A549 (cell line): ENCODE results near the gene SUPT3H. TPM values are rescaled to one million over a fixed set of nuclear protein-coding genes. Genes with fewer than 3 reads are reported as not detected.
A peak's percentile ranks its signal among the peaks of the same experiment; 100 is the strongest.

Experiments used
- ATOH8 ChIP-seq: fragments of 250-450 bp; sonication (Bioruptor Pico); IDR thresholded peaks from 2 replicates; pipeline ENCODE4 v1.5.0; 2020; ENCODE audit warnings: low read depth, mild to moderate bottlenecking, moderate library complexity
- CBX2 ChIP-seq: fragments of 200-600 bp; sonication (generic); IDR thresholded peaks from 2 replicates; pipeline ENCODE4 v1.6.1; 2016; ENCODE audit warnings: low read depth, mild to moderate bottlenecking, borderline replicate concordance
- CBX8 ChIP-seq: fragments of 200-600 bp; sonication (generic); IDR thresholded peaks from 2 replicates; pipeline ENCODE4 v1.6.1; 2016
- CHD4 ChIP-seq: fragments of 200-600 bp; sonication (generic); IDR thresholded peaks from 2 replicates; pipeline ENCODE4 v1.6.1; 2016; ENCODE audit warnings: antibody characterized with exemption, mild to moderate bottlenecking, borderline replicate concordance
- EHF ChIP-seq: fragments of 250-450 bp; sonication (Bioruptor Pico); IDR thresholded peaks from 2 replicates; pipeline ENCODE4 v1.5.0; 2020; ENCODE audit warnings: mild to moderate bottlenecking
- EP300 ChIP-seq, 2 experiments: fragments of >200 bp; sonication (Bioruptor Twin); formaldehyde crosslinking; IDR thresholded peaks; 2 replicates in 1 of 2; 3 replicates in 1 of 2; pipeline ENCODE4 v1.6.1; 2016 to 2017
- FOXS1 ChIP-seq: fragments of 250-450 bp; sonication (Bioruptor Pico); IDR thresholded peaks from 2 replicates; pipeline ENCODE4 v1.5.0; 2020; ENCODE audit warnings: mild to moderate bottlenecking, moderate library complexity
- GATA3 ChIP-seq: IDR thresholded peaks from 2 replicates; pipeline ENCODE4 v1.6.1; 2012; ENCODE audit warnings: borderline replicate concordance
- HDAC2 ChIP-seq: fragments of 200-600 bp; sonication (generic); IDR thresholded peaks from 2 replicates; pipeline ENCODE4 v1.6.1; 2016
- HEYL ChIP-seq: fragments of 250-450 bp; sonication (Bioruptor Pico); IDR thresholded peaks from 2 replicates; pipeline ENCODE4 v1.8.0; 2021; ENCODE audit warnings: mild to moderate bottlenecking, moderate library complexity
- HOXA7 ChIP-seq: fragments of 250-450 bp; sonication (Bioruptor Pico); IDR thresholded peaks from 2 replicates; pipeline ENCODE4 v1.5.0; 2020; ENCODE audit warnings: mild to moderate bottlenecking, moderate library complexity
- JUNB ChIP-seq: fragments of >200 bp; sonication (Bioruptor Twin); formaldehyde crosslinking; IDR thresholded peaks from 2 replicates; pipeline ENCODE4 v1.6.1; 2016
- MAFK ChIP-seq: fragments of 450-650 bp; IDR thresholded peaks from 2 replicates; pipeline ENCODE4 v1.6.1; 2014; ENCODE audit not compliant: partially characterized antibody
- MAX ChIP-seq: IDR thresholded peaks from 2 replicates; pipeline ENCODE4 v1.6.1; 2012
- MYC ChIP-seq: IDR thresholded peaks from 2 replicates; pipeline ENCODE4 v1.6.1; 2012; ENCODE audit warnings: mild to moderate bottlenecking, inconsistent platforms, low read length, improper control_type of control experiment, borderline replicate concordance
- NFE2L2 ChIP-seq: fragments of 150-350 bp; conservative IDR thresholded peaks from 2 replicates; pipeline ENCODE4 v1.6.1; 2014; ENCODE audit warnings: low read length
- NPAS2 ChIP-seq: fragments of 250-450 bp; sonication (Bioruptor Pico); IDR thresholded peaks from 2 replicates; pipeline ENCODE4 v1.8.0; 2022; ENCODE audit warnings: mild to moderate bottlenecking, moderate library complexity, borderline replicate concordance
- NR3C1 ChIP-seq: fragments of >200 bp; sonication (Bioruptor Twin); formaldehyde crosslinking; IDR thresholded peaks from 3 replicates; pipeline ENCODE4 v1.6.1; 2017
- PBX3 ChIP-seq: IDR thresholded peaks from 2 replicates; pipeline ENCODE4 v1.6.1; 2012
- POLR2A ChIP-seq: IDR thresholded peaks from 2 replicates; pipeline ENCODE4 v1.6.1; 2012; ENCODE audit warnings: mild to moderate bottlenecking, low read length
- POLR2AphosphoS2 ChIP-seq: conservative IDR thresholded peaks from 2 replicates; pipeline ENCODE4 v1.6.1; 2012; ENCODE audit warnings: low read length, improper control_type of control experiment, inconsistent platforms
- RAD21 ChIP-seq, 2 experiments: fragments of >200 bp in 1 of 2; sonication (Bioruptor Twin) in 1 of 2; formaldehyde crosslinking in 1 of 2; IDR thresholded peaks in 1 of 2; conservative IDR thresholded peaks in 1 of 2; 2 replicates in 1 of 2; 3 replicates in 1 of 2; pipeline ENCODE4 v1.6.1; 2012 to 2018; ENCODE audit warnings: inconsistent platforms in 1 of 2
- RARB ChIP-seq: fragments of 250-450 bp; sonication (Bioruptor Pico); IDR thresholded peaks from 2 replicates; pipeline ENCODE4 v1.8.0; 2021; ENCODE audit warnings: mild to moderate bottlenecking, moderate library complexity
- REST ChIP-seq: fragments of 200-600 bp; sonication (generic); IDR thresholded peaks from 2 replicates; pipeline ENCODE4 v1.6.1; 2016; ENCODE audit warnings: antibody characterized with exemption, mild to moderate bottlenecking, moderate library complexity
- SMC3 ChIP-seq: fragments of >200 bp; sonication (Bioruptor Twin); formaldehyde crosslinking; IDR thresholded peaks from 3 replicates; pipeline ENCODE4 v1.6.1; 2018; ENCODE audit warnings: inconsistent platforms
- USF2 ChIP-seq: fragments of 450-650 bp; IDR thresholded peaks from 2 replicates; pipeline ENCODE4 v1.6.1; 2014; ENCODE audit warnings: antibody characterized with exemption
- ZC3H11A ChIP-seq: fragments of 450-650 bp; IDR thresholded peaks from 2 replicates; pipeline ENCODE4 v1.6.1; 2014; ENCODE audit warnings: antibody characterized with exemption, mild to moderate bottlenecking
- ZNF302 ChIP-seq: fragments of 250-450 bp; sonication (Bioruptor Pico); IDR thresholded peaks from 2 replicates; pipeline ENCODE4 v1.9.0; 2021; ENCODE audit warnings: inconsistent platforms, mild to moderate bottlenecking, moderate library complexity
- ZSCAN20 ChIP-seq: fragments of 250-450 bp; sonication (Bioruptor Pico); IDR thresholded peaks from 2 replicates; pipeline ENCODE4 v1.8.0; 2022; ENCODE audit warnings: mild to moderate bottlenecking, moderate library complexity
- polyA plus RNA-seq, 4 experiments: library from polyadenylated mRNA; depleted of rRNA in 3 of 4; stranded (reverse); fragments of >200 nt; fragmentation: RNase III in 1 of 4; extraction: RNeasy Plus Mini Kit Qiagen cat#74134 plus additional on column Dnase treatment in 1 of 4; gene quantifications; 2 replicates in 3 of 4; 3 replicates in 1 of 4; pipeline ENCODE4 v1.2.3, GENCODE V29; 2011 to 2017

The SUPT3H gene
- polyA plus RNA-seq, 2 of the 4 experiments (the other 2 are of a cell fraction): 4.3 to 6.2 TPM

GRCh38 chr6:45377554-45378333 lies at the start of gene SUPT3H (continued):
- no peak for TF ChIP-seq REST
- no peak for TF ChIP-seq EP300 (IDR thresholded peaks at IDR 0.05)
- TF ChIP-seq NPAS2 (CRISPR knock-in tag): no peak
- TF ChIP-seq FOXS1 (CRISPR knock-in tag): no peak
- TF ChIP-seq ATOH8: no peak
- TF ChIP-seq MAFK: no peak
- TF ChIP-seq HEYL: no peak
- TF ChIP-seq HDAC2: no peak
- no peak for TF ChIP-seq CBX8
- peak; percentile 87; the same call in 1 of the 2 replicates for TF ChIP-seq MYC
- no peak for TF ChIP-seq HOXA7 (CRISPR knock-in tag)
- peak; percentile 96 for TF ChIP-seq MAX
- no peak for TF ChIP-seq RARB (CRISPR knock-in tag)
- TF ChIP-seq PBX3: no peak
- TF ChIP-seq NR3C1: no peak
- no peak for TF ChIP-seq CBX2
- TF ChIP-seq CHD4: no peak
- no peak for TF ChIP-seq USF2
- no peak for TF ChIP-seq POLR2AphosphoS2
- TF ChIP-seq POLR2A: peak; percentile 82
- no peak for TF ChIP-seq NFE2L2
- no peak for TF ChIP-seq GATA3
- no peak for TF ChIP-seq ZSCAN20 (CRISPR knock-in tag)
- TF ChIP-seq RAD21 (conservative IDR thresholded peaks at IDR 0.05 in 1 of 2, IDR thresholded peaks at IDR 0.05 in 1 of 2): peak in 1 of 2 experiments; percentile 25; a peak in 2 of 5 replicates
- TF ChIP-seq SMC3: no peak; the same call in 2 of the 3 replicates
- no peak for TF ChIP-seq EHF (CRISPR knock-in tag)
- TF ChIP-seq JUNB: no peak
- no peak for TF ChIP-seq ZNF302 (CRISPR knock-in tag)
- no peak for TF ChIP-seq ZC3H11A
